ENCODE results near the gene EIF4A3. TPM values are rescaled to one million over a fixed set of nuclear protein-coding genes. Genes with fewer than 3 reads are reported as not detected.

EIF4A3 gene
- total RNA-seq, 1 experiment from 2014 or later, result 169 TPM

GRCh38 chr17:80101011-80101945, 45.6 kb downstream of the EIF4A3 start, which contains the start of gene GAA:
GAA (plus strand) TSS chr17:80101581; CDS start chr17:80104587, 3,006 bp downstream.
- H3K9me3 ChIP-seq (ENCODE audit: control insufficient read depth, insufficient read depth, low read depth, low read length), result no peaks in the 10 kb centered on the region
- no TSS peak for BruUV-seq (replicated peaks)
- TF ChIP-seq, protein P1, sequence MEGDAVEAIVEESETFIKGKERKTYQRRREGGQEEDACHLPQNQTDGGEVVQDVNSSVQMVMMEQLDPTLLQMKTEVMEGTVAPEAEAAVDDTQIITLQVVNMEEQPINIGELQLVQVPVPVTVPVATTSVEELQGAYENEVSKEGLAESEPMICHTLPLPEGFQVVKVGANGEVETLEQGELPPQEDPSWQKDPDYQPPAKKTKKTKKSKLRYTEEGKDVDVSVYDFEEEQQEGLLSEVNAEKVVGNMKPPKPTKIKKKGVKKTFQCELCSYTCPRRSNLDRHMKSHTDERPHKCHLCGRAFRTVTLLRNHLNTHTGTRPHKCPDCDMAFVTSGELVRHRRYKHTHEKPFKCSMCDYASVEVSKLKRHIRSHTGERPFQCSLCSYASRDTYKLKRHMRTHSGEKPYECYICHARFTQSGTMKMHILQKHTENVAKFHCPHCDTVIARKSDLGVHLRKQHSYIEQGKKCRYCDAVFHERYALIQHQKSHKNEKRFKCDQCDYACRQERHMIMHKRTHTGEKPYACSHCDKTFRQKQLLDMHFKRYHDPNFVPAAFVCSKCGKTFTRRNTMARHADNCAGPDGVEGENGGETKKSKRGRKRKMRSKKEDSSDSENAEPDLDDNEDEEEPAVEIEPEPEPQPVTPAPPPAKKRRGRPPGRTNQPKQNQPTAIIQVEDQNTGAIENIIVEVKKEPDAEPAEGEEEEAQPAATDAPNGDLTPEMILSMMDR (IDR thresholded peaks at IDR 0.05), result peak; percentile 97
- TF ChIP-seq SIN3A (IDR thresholded peaks at IDR 0.05; ENCODE audit: borderline replicate concordance, insufficient read depth, low read depth, low read length) (peak; percentile 84; the same call in 1 of the 2 replicates), TCF7L2 (IDR thresholded peaks at IDR 0.05; ENCODE audit: low read depth, low read length) (no peak), POLR2AphosphoS5 (IDR thresholded peaks at IDR 0.05; ENCODE audit: low read depth, low read length) (peak; percentile 66)
- TF ChIP-seq, protein P2, sequence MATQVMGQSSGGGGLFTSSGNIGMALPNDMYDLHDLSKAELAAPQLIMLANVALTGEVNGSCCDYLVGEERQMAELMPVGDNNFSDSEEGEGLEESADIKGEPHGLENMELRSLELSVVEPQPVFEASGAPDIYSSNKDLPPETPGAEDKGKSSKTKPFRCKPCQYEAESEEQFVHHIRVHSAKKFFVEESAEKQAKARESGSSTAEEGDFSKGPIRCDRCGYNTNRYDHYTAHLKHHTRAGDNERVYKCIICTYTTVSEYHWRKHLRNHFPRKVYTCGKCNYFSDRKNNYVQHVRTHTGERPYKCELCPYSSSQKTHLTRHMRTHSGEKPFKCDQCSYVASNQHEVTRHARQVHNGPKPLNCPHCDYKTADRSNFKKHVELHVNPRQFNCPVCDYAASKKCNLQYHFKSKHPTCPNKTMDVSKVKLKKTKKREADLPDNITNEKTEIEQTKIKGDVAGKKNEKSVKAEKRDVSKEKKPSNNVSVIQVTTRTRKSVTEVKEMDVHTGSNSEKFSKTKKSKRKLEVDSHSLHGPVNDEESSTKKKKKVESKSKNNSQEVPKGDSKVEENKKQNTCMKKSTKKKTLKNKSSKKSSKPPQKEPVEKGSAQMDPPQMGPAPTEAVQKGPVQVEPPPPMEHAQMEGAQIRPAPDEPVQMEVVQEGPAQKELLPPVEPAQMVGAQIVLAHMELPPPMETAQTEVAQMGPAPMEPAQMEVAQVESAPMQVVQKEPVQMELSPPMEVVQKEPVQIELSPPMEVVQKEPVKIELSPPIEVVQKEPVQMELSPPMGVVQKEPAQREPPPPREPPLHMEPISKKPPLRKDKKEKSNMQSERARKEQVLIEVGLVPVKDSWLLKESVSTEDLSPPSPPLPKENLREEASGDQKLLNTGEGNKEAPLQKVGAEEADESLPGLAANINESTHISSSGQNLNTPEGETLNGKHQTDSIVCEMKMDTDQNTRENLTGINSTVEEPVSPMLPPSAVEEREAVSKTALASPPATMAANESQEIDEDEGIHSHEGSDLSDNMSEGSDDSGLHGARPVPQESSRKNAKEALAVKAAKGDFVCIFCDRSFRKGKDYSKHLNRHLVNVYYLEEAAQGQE (IDR thresholded peaks at IDR 0.05; ENCODE audit: insufficient read depth in 1 of 2, low read depth in 2 of 2, low read length in 1 of 2), result no peak
- ChIA-PET POLR2A (interaction anchor here (0.5 to 0.6 kb wide), 2 partner anchors 66 to 427 kb away, joined by 3 to 4 read pairs; no protein-coding TSS in a partner anchor), CTCF (interaction anchor here (0.5 to 1.1 kb wide), 12 partner anchors 9 to 274 kb away, joined by 3 to 6 read pairs (median 4); no protein-coding TSS in a partner anchor)
- intact Hi-C loops (cut with micrococcal nuclease; ENCODE audit: unreplicated experiment), result no loop called here
- H3K4me1 ChIP-seq (ENCODE audit: control insufficient read depth, insufficient read depth, low read length), result peaks cover 11% of the 10 kb centered on the region
- DNase-seq (ENCODE audit: low read depth, low spot score), result no peak
- H3K4me3 ChIP-seq (ENCODE audit: low read depth in 2 of 2, low read length in 2 of 2), result peak within 1 kb of the TSS; percentile 76 to 81
- no peaks in the 10 kb centered on the region; the same call in 1 of the 2 replicates for H3K36me3 ChIP-seq (ENCODE audit: control insufficient read depth, insufficient read depth, low read length)
- H3K27ac ChIP-seq (ENCODE audit: low read length), result peak within 1 kb of the TSS; percentile 88
- no peaks in the 10 kb centered on the region for H3K27me3 ChIP-seq (ENCODE audit: control insufficient read depth, insufficient read depth, low read length)
- peak; percentile 91 for ATAC-seq
- in situ Hi-C loops (cut with HindIII; ENCODE audit: low pct_unique_long_range_greater_than_20kb, low sequenced_read_pairs), result no loop called here

DNA sequence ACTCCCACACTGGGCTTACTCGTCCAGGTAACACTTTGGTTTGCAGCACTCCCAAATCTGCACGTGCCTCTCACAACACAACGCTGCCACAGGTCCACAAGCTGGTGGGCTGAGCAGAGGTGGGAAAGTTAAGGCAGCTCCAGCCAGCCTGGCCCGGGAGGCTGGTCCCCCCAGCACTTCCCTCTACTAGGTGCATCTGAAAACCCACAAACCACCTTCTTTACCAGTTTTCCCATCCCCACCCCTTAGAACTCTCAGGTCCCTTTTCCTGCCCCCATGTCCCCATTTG, 46.9 kb downstream of the EIF4A3 start:
- CTCF ChIA-PET, result no interaction called here
- BruUV-seq (replicated peaks), result no TSS peak
- intact Hi-C loops (cut with micrococcal nuclease; ENCODE audit: unreplicated experiment), result no loop called here
- no peak overlapping the region for H3K27ac ChIP-seq (ENCODE audit: low read length)
- no peak for ATAC-seq
- POLR2A ChIA-PET, result no interaction called here
- H3K4me1 ChIP-seq (ENCODE audit: control insufficient read depth, insufficient read depth, low read length), result peaks cover 11% of the 10 kb centered on the region
- no peak for TF ChIP-seq TCF7L2 (IDR thresholded peaks at IDR 0.05; ENCODE audit: low read depth, low read length)
- no peak for TF ChIP-seq POLR2AphosphoS5 (IDR thresholded peaks at IDR 0.05; ENCODE audit: low read depth, low read length)
- no peak for TF ChIP-seq SIN3A (IDR thresholded peaks at IDR 0.05; ENCODE audit: borderline replicate concordance, insufficient read depth, low read depth, low read length)
- TF ChIP-seq, protein P1 (IDR thresholded peaks at IDR 0.05), result no peak
- TF ChIP-seq, protein P2 (IDR thresholded peaks at IDR 0.05; ENCODE audit: insufficient read depth in 1 of 2, low read depth in 2 of 2, low read length in 1 of 2), result no peak
- H3K4me3 ChIP-seq (ENCODE audit: low read depth in 2 of 2, low read length in 2 of 2), result no peak overlapping the region
- H3K9me3 ChIP-seq (ENCODE audit: control insufficient read depth, insufficient read depth, low read depth, low read length), result no peaks in the 10 kb centered on the region
- no peak for DNase-seq (ENCODE audit: low read depth, low spot score)
- H3K36me3 ChIP-seq (ENCODE audit: control insufficient read depth, insufficient read depth, low read length), result no peaks in the 10 kb centered on the region; the same call in 1 of the 2 replicates
- no peaks in the 10 kb centered on the region for H3K27me3 ChIP-seq (ENCODE audit: control insufficient read depth, insufficient read depth, low read length)
- in situ Hi-C loops (cut with HindIII; ENCODE audit: low pct_unique_long_range_greater_than_20kb, low sequenced_read_pairs), result no loop called here

Measured in Panc1 (cell line).